K562 (cell line): Measurements from ENCODE around the gene ATCAY. TPM values are rescaled to one million over a fixed set of nuclear protein-coding genes. Genes with fewer than 3 reads are reported as not detected.
A peak's percentile ranks its signal among the peaks of the same experiment; 100 is the strongest.

ENCODE experiments used
- ATAC-seq: fragments of 200-7000 bp; cut with Tn5 transposase; 3 replicates; pipeline ENCODE4 v1.9.1; 2020; ENCODE audit warnings: moderate library complexity
- BruUV-seq: library from RNA; stranded (reverse); fragments of 400-500 nt; replicated peaks from 2 replicates; lab custom pipeline; 2021; lab: Mats Ljungman, UMichigan
- CTCF ChIA-PET: fragments of 300-600 bp; formaldehyde crosslinking; extraction: SDS; loops from one replicate; lab custom pipeline; 2021; ENCODE audit warnings: low intra/inter-chr PET ratio; lab: Yijun Ruan, JAX
- POLR2A ChIA-PET: fragments of 300-600, 350-650 bp; sonication (Branson Sonifier 250); formaldehyde crosslinking; extraction: SDS; loops from one replicate; lab custom pipeline; 2021; ENCODE audit warnings: antibody characterized with exemption, inconsistent platforms; lab: Yijun Ruan, JAX
- DNase-seq, 4 experiments: peaks; one replicate each; pipeline versions ENCODE4 v3.0.0 to v3.0.0-alpha.2; 2011 to 2018; ENCODE audit warnings: low spot score in 3 of 4, mixed read lengths in 3 of 4; ENCODE audit errors: extremely low read depth in 1 of 4
- FAIRE-seq: peaks from 2 replicates; lab custom pipeline; 2011; peaks lifted over from hg19 to GRCh38; lab: Jason Lieb, UNC
- H2AFZ ChIP-seq: 2 replicates; pipeline ENCODE4 v1.6.0; 2011; ENCODE audit warnings: low read depth, low read length, control low read depth, inconsistent platforms
- H3K27ac ChIP-seq: fragments of 200-600 bp; 3 replicates; pipeline ENCODE4 v1.8.0; 2011; ENCODE audit warnings: low read depth, mild to moderate bottlenecking, control low read depth, inconsistent platforms, low read length, moderate library complexity, mixed read lengths; ENCODE audit errors: extremely low read depth
- H3K27me3 ChIP-seq, 2 experiments: fragments of 300-600 bp in 1 of 2; 2 replicates in 1 of 2; 3 replicates in 1 of 2; pipeline versions ENCODE4 v1.6.0 to v1.8.0; 2011; ENCODE audit warnings: inconsistent platforms in 2 of 2, low read length in 2 of 2, mild to moderate bottlenecking in 1 of 2, mixed read lengths in 1 of 2, moderate library complexity in 1 of 2; ENCODE audit not compliant: control insufficient read depth in 2 of 2, insufficient read depth in 2 of 2
- H3K36me3 ChIP-seq: fragments of 300-600 bp; 3 replicates; pipeline ENCODE4 v1.8.0; 2011; ENCODE audit warnings: mild to moderate bottlenecking, low read length, inconsistent platforms; ENCODE audit not compliant: control insufficient read depth, insufficient read depth
- H3K4me1 ChIP-seq, 2 experiments: fragments of 200-600 bp in 1 of 2; replicated peaks in 1 of 2; 2 replicates in 1 of 2; 3 replicates in 1 of 2; pipeline versions ENCODE4 v1.5.1 to v1.8.0; 2011; ENCODE audit warnings: inconsistent platforms in 2 of 2, low read length in 2 of 2, mild to moderate bottlenecking in 1 of 2, mixed read lengths in 1 of 2, moderate library complexity in 1 of 2; ENCODE audit not compliant: control insufficient read depth in 2 of 2, insufficient read depth in 2 of 2
- H3K4me2 ChIP-seq: 2 replicates; pipeline ENCODE4 v1.6.1; 2011; ENCODE audit warnings: low read length, control low read depth, inconsistent platforms, mixed read lengths; ENCODE audit not compliant: insufficient read depth
- H3K4me3 ChIP-seq: fragments of 200-600 bp; sonication (generic), shearing (Covaris generic); 2 replicates; pipeline ENCODE4 v1.5.1; 2016; ENCODE audit warnings: control low read depth, inconsistent platforms
- H3K79me2 ChIP-seq: fragments of 200-600 bp; 3 replicates; pipeline ENCODE4 v1.8.0; 2011; ENCODE audit warnings: low read length, inconsistent platforms; ENCODE audit not compliant: control insufficient read depth, insufficient read depth
- H3K9ac ChIP-seq, 2 experiments: 2 replicates each; pipeline versions ENCODE4 v1.6.0 to v1.6.1; 2011; ENCODE audit warnings: low read depth in 2 of 2, low read length in 2 of 2, control low read depth in 1 of 2, inconsistent platforms in 1 of 2, mild to moderate bottlenecking in 1 of 2, mixed read lengths in 1 of 2; ENCODE audit not compliant: insufficient read depth in 1 of 2
- H3K9me1 ChIP-seq: one replicate; pipeline ENCODE4 v1.6.0; 2011; ENCODE audit warnings: inconsistent platforms, mild to moderate bottlenecking, low read length, moderate library complexity; ENCODE audit not compliant: control insufficient read depth, insufficient read depth
- H3K9me3 ChIP-seq: replicated peaks from 2 replicates; pipeline ENCODE4 v1.5.1; 2011; ENCODE audit warnings: low read depth, low read length, inconsistent platforms; ENCODE audit not compliant: control insufficient read depth, insufficient read depth
- H4K20me1 ChIP-seq: replicated peaks from 2 replicates; pipeline ENCODE4 v1.6.1; 2011; ENCODE audit warnings: low read length, inconsistent platforms, mixed read lengths; ENCODE audit not compliant: control insufficient read depth, insufficient read depth
- DIDO1 ChIP-seq: fragments of 450-650 bp; IDR thresholded peaks from 2 replicates; pipeline ENCODE4 v1.6.1; 2016; ENCODE audit warnings: low read depth, missing biosample characterization, missing genetic modification characterization
- E2F6 ChIP-seq, 2 experiments: IDR thresholded peaks; 2 replicates each; pipeline ENCODE4 v1.6.1; 2011; ENCODE audit warnings: borderline replicate concordance in 1 of 2, control low read depth in 1 of 2, low read depth in 1 of 2, low read length in 1 of 2, mild to moderate bottlenecking in 1 of 2, mixed read lengths in 1 of 2, moderate library complexity in 1 of 2; ENCODE audit not compliant: insufficient read depth in 1 of 2, insufficient read length in 1 of 2, poor library complexity in 1 of 2, severe bottlenecking in 1 of 2; ENCODE audit errors: extremely low read depth in 1 of 2
- FOXP4 ChIP-seq: sonication (generic); formaldehyde crosslinking; IDR thresholded peaks from 2 replicates; pipeline ENCODE4 v1.8.0; 2022; ENCODE audit warnings: mild to moderate bottlenecking, missing genetic modification reagents, borderline replicate concordance
- NR3C1 ChIP-seq: sonication (generic); formaldehyde crosslinking; IDR thresholded peaks from 2 replicates; pipeline ENCODE4 v1.8.1; 2022; ENCODE audit warnings: missing genetic modification reagents
- POLR2B ChIP-seq: fragments of 450-650 bp; IDR thresholded peaks from 2 replicates; pipeline ENCODE4 v1.6.1; 2018; ENCODE audit warnings: low read depth; ENCODE audit not compliant: partially characterized antibody
- SNIP1 ChIP-seq: fragments of 450-650 bp; IDR thresholded peaks from 2 replicates; pipeline ENCODE4 v1.7.1; 2017; ENCODE audit warnings: low read depth, mild to moderate bottlenecking
- STAG1 ChIP-seq: sonication (generic); formaldehyde crosslinking; IDR thresholded peaks from 2 replicates; pipeline ENCODE4 v1.5.0; 2020; ENCODE audit warnings: missing genetic modification reagents, borderline replicate concordance
- TEAD1 ChIP-seq, 2 experiments: fragments of 450-650 bp in 1 of 2; sonication (generic) in 1 of 2; formaldehyde crosslinking; IDR thresholded peaks; 2 replicates each; pipeline versions ENCODE4 v1.4.0 to v1.8.0; 2020 to 2022; ENCODE audit warnings: mild to moderate bottlenecking in 2 of 2, missing genetic modification reagents in 1 of 2
- ZBTB9 ChIP-seq: fragments of 450-650 bp; formaldehyde crosslinking; IDR thresholded peaks from 2 replicates; pipeline ENCODE4 v1.4.0; 2020; ENCODE audit warnings: mild to moderate bottlenecking, moderate library complexity
- WGBS: fragments of 100-300 bp; shearing (Covaris generic); methylation state at CpG from one replicate; pipeline ENCODE4 v1.1.6; 2016; ENCODE audit warnings: low coverage, mixed read lengths; ENCODE audit not compliant: insufficient coverage; ENCODE audit errors: missing lambda C conversion rate; 5-methylcytosine and 5-hydroxymethylcytosine counted together
- in situ Hi-C: fragments of 300-500 bp; cut with MboI; formaldehyde crosslinking; loops from 4 replicates; pipeline ENCODE4 v1.15.0; 2018; ENCODE audit warnings: inconsistent platforms, mixed read lengths
- intact Hi-C: fragments of 100-400 bp; cut with micrococcal nuclease; formaldehyde crosslinking; loops from 2 replicates; pipeline ENCODE4 v1.14.2; 2022
- polyA plus RNA-seq, 8 experiments: library from polyadenylated mRNA; depleted of rRNA in 4 of 8; stranded (reverse) in 5 of 8; unstranded in 3 of 8; fragments of >200 nt; fragmentation: Nextera tagmentation in 2 of 8; fragmentation: Illumina TruSeq in 1 of 8; extraction: Ambion mirVana in 2 of 8; extraction: Trizol in 1 of 8; gene quantifications; 2 replicates each; pipeline versions ENCODE4 v1.2.1 to v1.2.3, GENCODE V29; 2011 to 2014; ENCODE audit warnings: inconsistent platforms in 1 of 8, missing spikeins in 1 of 8
- total RNA-seq, 7 experiments: library from RNA; depleted of rRNA in 6 of 7; stranded (reverse); fragments of >200 nt in 6 of 7; fragmentation: Illumina TruSeq in 2 of 7; extraction: Trizol in 2 of 7; gene quantifications; 2 replicates each; pipeline versions ENCODE4 v1.2.1 to v1.2.3, GENCODE V29; 2011 to 2021; ENCODE audit warnings: low replicate concordance in 1 of 7
- TF ChIP-seq, protein P1 (sequence below): sonication (generic); formaldehyde crosslinking; IDR thresholded peaks from 2 replicates; pipeline ENCODE4 v1.8.1; 2023; ENCODE audit warnings: mild to moderate bottlenecking, missing genetic modification reagents

Gene ATCAY
- total and polyA plus RNA-seq, 9 of the 15 experiments (the other 6 are each of a cell fraction or from before 2014, with no cell fraction given) = not detected

GRCh38 chr19:3868770-3869456 is 11.6 kb upstream of the ATCAY start, which contains the start of gene ZFR2:
ZFR2 (minus strand) TSS chr19:3869038; CDS start chr19:3869017, 21 bp downstream.
- Histone ChIP-seq H3K9me1 (no peaks in the 10 kb centered on the region), H2AFZ (no peak within 1 kb of the TSS), H3K4me1 (peaks cover 0 to 8% of the 10 kb centered on the region in 2 experiments; a peak in 2 of 5 replicates), H3K4me3 (no peak within 1 kb of the TSS), H3K9ac (no peak within 1 kb of the TSS), H3K9me3 (0 out of 2 replicates have a peak, but pooled peaks cover 3% of the 10 kb centered on the region), H4K20me1 (no peaks in the 10 kb centered on the region), H3K36me3 (no peaks in the 10 kb centered on the region), H3K4me2 (no peak within 1 kb of the TSS), H3K27ac (no peak within 1 kb of the TSS), H3K79me2 (no peaks in the 10 kb centered on the region), H3K27me3 (peaks cover 44 to 45% of the 10 kb centered on the region in 2 experiments)
- ChIA-PET CTCF (no interaction called here), POLR2A (no interaction called here)
- 39% methylated on average over 17 of the region's 62 CpGs for WGBS
- no TSS peak for BruUV-seq
- FAIRE-seq (no peak), DNase-seq (peak; percentile 36 to 74 (median 60)), ATAC-seq (peak; percentile 85)
- intact Hi-C loops (no loop called here), in situ Hi-C loops (no loop called here)
- peak; percentile 44; the same call in 1 of the 2 replicates for TF ChIP-seq FOXP4 (CRISPR knock-in tag)
- TF ChIP-seq ZBTB9 (CRISPR knock-in tag) = no peak
- TF ChIP-seq TEAD1 (CRISPR knock-in tag; IDR thresholded peaks at IDR 0.05) = no peak
- TF ChIP-seq POLR2B = no peak
- TF ChIP-seq DIDO1 (tag) = no peak
- no peak for TF ChIP-seq SNIP1
- TF ChIP-seq, protein P1, sequence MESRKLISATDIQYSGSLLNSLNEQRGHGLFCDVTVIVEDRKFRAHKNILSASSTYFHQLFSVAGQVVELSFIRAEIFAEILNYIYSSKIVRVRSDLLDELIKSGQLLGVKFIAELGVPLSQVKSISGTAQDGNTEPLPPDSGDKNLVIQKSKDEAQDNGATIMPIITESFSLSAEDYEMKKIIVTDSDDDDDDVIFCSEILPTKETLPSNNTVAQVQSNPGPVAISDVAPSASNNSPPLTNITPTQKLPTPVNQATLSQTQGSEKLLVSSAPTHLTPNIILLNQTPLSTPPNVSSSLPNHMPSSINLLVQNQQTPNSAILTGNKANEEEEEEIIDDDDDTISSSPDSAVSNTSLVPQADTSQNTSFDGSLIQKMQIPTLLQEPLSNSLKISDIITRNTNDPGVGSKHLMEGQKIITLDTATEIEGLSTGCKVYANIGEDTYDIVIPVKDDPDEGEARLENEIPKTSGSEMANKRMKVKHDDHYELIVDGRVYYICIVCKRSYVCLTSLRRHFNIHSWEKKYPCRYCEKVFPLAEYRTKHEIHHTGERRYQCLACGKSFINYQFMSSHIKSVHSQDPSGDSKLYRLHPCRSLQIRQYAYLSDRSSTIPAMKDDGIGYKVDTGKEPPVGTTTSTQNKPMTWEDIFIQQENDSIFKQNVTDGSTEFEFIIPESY = peak; percentile 96
- peak; percentile 41; the same call in 1 of the 2 replicates for TF ChIP-seq STAG1
- TF ChIP-seq NR3C1 = 0 out of 2 replicates have a peak, but pooled peaks have one; percentile 55
- TF ChIP-seq E2F6 (IDR thresholded peaks at IDR 0.05; ENCODE audit: borderline replicate concordance in 1 of 2, extremely low read depth in 1 of 2, insufficient read depth in 1 of 2, insufficient read length in 1 of 2, low read depth in 1 of 2, low read length in 1 of 2, poor library complexity in 1 of 2, severe bottlenecking in 1 of 2) = peak; percentile 60 to 91
